Activated CD8-positive, alpha-beta memory T cell treated with anti-CD3 and anti-CD28 coated beads for 36 hours (primary cell): ENCODE measurements around the gene IFT27. TPM values are rescaled to one million over a fixed set of nuclear protein-coding genes. Genes with fewer than 3 reads are reported as not detected.
"Not testable (repeated sequence)": the region's sequence is repeated elsewhere in the genome, so short reads cannot be mapped to it uniquely, and the experiment has no call there.

ENCODE experiments used
- CTCF ChIA-PET: fragments of 350-600 bp; sonication (Branson Sonifier 250); formaldehyde crosslinking; loops from one replicate; lab custom pipeline; 2021; ENCODE audit warnings: antibody characterized with exemption; lab: Charles Lee
- POLR2A ChIA-PET: fragments of 350-600 bp; sonication (Branson Sonifier 250); formaldehyde crosslinking; loops from one replicate; lab custom pipeline; 2021; ENCODE audit warnings: antibody characterized with exemption; lab: Charles Lee
- total RNA-seq, 2 experiments: library from RNA; stranded (reverse); gene quantifications; one replicate each; pipeline ENCODE4 v1.2.3, GENCODE V29; 2021

IFT27 gene
- total RNA-seq, 2 experiments from 2014 or later: 26.1 to 28.7 TPM

GRCh38 chr22:36756031-36756430 lies 19.9 kb downstream of the IFT27 start:
- ChIA-PET CTCF (interaction anchor here (1.2 to 2.6 kb wide), 2 partner anchors 26 to 221 kb away, joined by 5 to 9 read pairs; no protein-coding TSS in a partner anchor), POLR2A (no interaction called here)

GRCh38 chr22:36755316-36755715 lies 20.6 kb downstream of the IFT27 start:
- POLR2A ChIA-PET: no interaction called here

GRCh38 chr22:36754881-36755280 lies 21.0 kb downstream of the IFT27 start:
- CTCF ChIA-PET: interaction anchor here (0.5 to 2.6 kb wide), 5 partner anchors 28 to 678 kb away, joined by 3 to 9 read pairs (median 5); no protein-coding TSS in a partner anchor
- POLR2A ChIA-PET: not testable (repeated sequence)

More at GRCh38 chr22:36755316-36755715, 20.6 kb downstream of the IFT27 start:
- CTCF ChIA-PET: interaction anchor here (0.5 to 2.6 kb wide), 5 partner anchors 27 to 677 kb away, joined by 3 to 9 read pairs (median 5); no protein-coding TSS in a partner anchor

- POLR2A ChIA-PET: no interaction called here
- CTCF ChIA-PET: no interaction called here
Measured at GRCh38 chr22:36753916-36754315, 22.0 kb downstream of the IFT27 start.

- CTCF ChIA-PET: no interaction called here
- POLR2A ChIA-PET: no interaction called here
Measured at GRCh38 chr22:36753120-36753802, 22.7 kb downstream of the IFT27 start.

GRCh38 chr22:36746375-36746970 lies 29.4 kb downstream of the IFT27 start:
- CTCF ChIA-PET: interaction anchor here (1.8 kb wide), 1 partner anchor 10 kb away, joined by 4 read pairs; no protein-coding TSS in a partner anchor
- POLR2A ChIA-PET: no interaction called here

GRCh38 chr22:36745301-36745995 lies 30.5 kb downstream of the IFT27 start:
- ChIA-PET CTCF (interaction anchor here (1.8 kb wide), 1 partner anchor 12 kb away, joined by 4 read pairs; no protein-coding TSS in a partner anchor), POLR2A (no interaction called here)

- ChIA-PET CTCF (no interaction called here), POLR2A (no interaction called here)
Measured at GRCh38 chr22:36744791-36745190, 31.1 kb downstream of the IFT27 start.

- POLR2A ChIA-PET: no interaction called here
- CTCF ChIA-PET: no interaction called here
Measured at GRCh38 chr22:36744413-36744765, 31.5 kb downstream of the IFT27 start.

GRCh38 chr22:36743591-36744412 lies 32.1 kb downstream of the IFT27 start:
- POLR2A ChIA-PET: no interaction called here

GRCh38 chr22:36743011-36743410 lies 32.9 kb downstream of the IFT27 start:
- POLR2A ChIA-PET: no interaction called here
- CTCF ChIA-PET: no interaction called here

More at GRCh38 chr22:36743591-36744412, 32.1 kb downstream of the IFT27 start:
- CTCF ChIA-PET: no interaction called here

- CTCF ChIA-PET: no interaction called here
- POLR2A ChIA-PET: no interaction called here
Measured at GRCh38 chr22:36741968-36742367, 34.0 kb downstream of the IFT27 start.

GRCh38 chr22:36741204-36741793 lies 34.6 kb downstream of the IFT27 start:
- CTCF ChIA-PET: no interaction called here
- POLR2A ChIA-PET: no interaction called here

- CTCF ChIA-PET: no interaction called here
- POLR2A ChIA-PET: no interaction called here
Measured at GRCh38 chr22:36740716-36741115, 35.2 kb downstream of the IFT27 start.

- ChIA-PET CTCF (no interaction called here), POLR2A (no interaction called here)
Measured at GRCh38 chr22:36739185-36739584, 36.7 kb downstream of the IFT27 start.

GRCh38 chr22:36738416-36739020 lies 37.4 kb downstream of the IFT27 start:
- CTCF ChIA-PET: no interaction called here
- POLR2A ChIA-PET: no interaction called here

GRCh38 chr22:36737776-36738175 lies 38.1 kb downstream of the IFT27 start:
- POLR2A ChIA-PET: no interaction called here
- CTCF ChIA-PET: no interaction called here

- ChIA-PET POLR2A (no interaction called here), CTCF (no interaction called here)
Measured at GRCh38 chr22:36736701-36737320, 39.1 kb downstream of the IFT27 start.
